ENCODE data around the gene RAPGEF2. TPM values are rescaled to one million over a fixed set of nuclear protein-coding genes. Genes with fewer than 3 reads are reported as not detected.

Gene RAPGEF2
- total and polyA plus RNA-seq, 2 of the 8 experiments (the other 6 are each of a cell fraction or from before 2014, with no cell fraction given) = 24.4 to 48.6 TPM

DNA sequence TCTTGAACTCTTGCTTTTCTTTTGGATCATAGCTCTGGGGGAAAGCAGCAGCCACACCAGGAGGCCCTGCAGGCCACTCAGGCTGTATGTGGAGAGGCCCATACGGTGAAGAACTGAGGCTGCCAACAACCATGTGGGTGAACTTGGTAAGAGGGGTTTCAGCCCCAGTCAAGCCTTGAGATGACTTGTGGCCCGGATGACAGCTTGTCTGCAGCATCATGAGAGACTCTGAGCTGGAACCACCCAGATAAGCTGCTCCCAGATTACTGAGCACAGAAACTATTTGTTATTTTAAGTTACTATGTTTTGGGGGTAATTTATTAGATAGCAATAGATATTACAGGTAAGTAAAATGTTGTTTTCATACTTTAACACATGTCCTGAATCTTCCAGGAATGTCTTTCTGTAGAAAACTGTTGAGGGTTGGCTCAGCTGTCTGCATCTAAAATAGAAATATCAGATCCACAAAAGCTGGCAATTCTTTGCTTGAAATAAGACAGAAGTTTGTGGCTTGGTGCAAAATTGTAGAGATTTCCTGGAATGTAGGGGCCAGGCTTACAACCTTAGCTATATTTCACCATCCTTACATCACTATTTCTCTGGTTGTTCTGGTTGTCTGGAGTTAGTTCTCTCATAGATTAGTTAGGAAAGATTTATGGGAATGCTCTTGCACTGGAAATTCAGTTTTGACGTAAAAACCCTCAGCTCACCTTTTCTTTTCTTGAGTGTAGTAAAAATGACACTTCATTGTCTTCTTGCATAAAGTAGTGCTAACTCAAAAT, 272.1 kb downstream of the RAPGEF2 start:
- Histone ChIP-seq H3K14ac (ENCODE audit: insufficient read length) (no peak overlapping the region), H3K23me2 (ENCODE audit: low read depth, low read length) (no peaks in the 10 kb centered on the region), H3K36me3 (ENCODE audit: control insufficient read depth in 2 of 4, insufficient read depth in 4 of 4, low read length in 3 of 4) (no peaks in the 10 kb centered on the region), H4K20me1 (replicated peaks in 1 of 2; ENCODE audit: control insufficient read depth in 1 of 2, insufficient read depth in 2 of 2, low read length in 2 of 2) (no peaks in the 10 kb centered on the region), H4K5ac (ENCODE audit: insufficient read length, low read depth, low read length) (no peak overlapping the region), H3K79me2 (ENCODE audit: control insufficient read depth in 1 of 2, insufficient read depth in 2 of 2, low read length in 2 of 2) (no peaks in the 10 kb centered on the region), H2BK20ac (ENCODE audit: low read length) (no peak overlapping the region), H3K4ac (replicated peaks; ENCODE audit: insufficient read length, low read depth, low read length) (no peak overlapping the region), H3K4me1 (replicated peaks in 1 of 4; ENCODE audit: control insufficient read depth in 3 of 4, insufficient read depth in 4 of 4, low read length in 3 of 4) (no peaks in the 10 kb centered on the region), H2BK15ac (ENCODE audit: low read length) (no peak overlapping the region), H3K4me3 (ENCODE audit: extremely low read depth in 1 of 4, insufficient read depth in 2 of 4, low read depth in 3 of 4, low read length in 4 of 4) (no peak overlapping the region), H3K23ac (ENCODE audit: insufficient read length) (no peak overlapping the region), H2AFZ (ENCODE audit: low read length) (no peak overlapping the region), H3K56ac (replicated peaks; ENCODE audit: insufficient read length, low read depth, low read length) (no peak overlapping the region), H3K79me1 (ENCODE audit: low read depth, low read length) (no peaks in the 10 kb centered on the region), H3K4me2 (ENCODE audit: insufficient read depth in 1 of 2, low read depth in 2 of 2, low read length in 2 of 2) (no peak overlapping the region), H3K9ac (replicated peaks in 1 of 4; ENCODE audit: extremely low read depth in 1 of 4, low read depth in 3 of 4, low read length in 3 of 4) (no peak overlapping the region), H3K27me3 (replicated peaks in 1 of 4; ENCODE audit: control insufficient read depth in 3 of 4, extremely low read depth in 1 of 4, insufficient read depth in 3 of 4, low read length in 3 of 4) (no peaks in the 10 kb centered on the region), H2BK120ac (replicated peaks; ENCODE audit: low read depth, low read length) (no peak overlapping the region), H4K8ac (ENCODE audit: extremely low read depth, insufficient read depth, low read length) (no peak overlapping the region), H2BK12ac (ENCODE audit: low read depth, low read length) (no peak overlapping the region), H3K18ac (ENCODE audit: extremely low read depth, low read length) (no peak overlapping the region), H4K91ac (replicated peaks; ENCODE audit: insufficient read length, low read length) (no peak overlapping the region), H2BK5ac (ENCODE audit: low read depth, low read length) (no peak overlapping the region), H2AK5ac (ENCODE audit: low read depth, low read length) (no peak overlapping the region), H3K9me3 (ENCODE audit: insufficient read depth in 2 of 2, low read depth in 1 of 2, low read length in 1 of 2) (peaks cover 0 to 3% of the 10 kb centered on the region in 2 experiments; a peak in 1 of 4 replicates), H3K27ac (ENCODE audit: low read depth, low read length) (no peak overlapping the region)
- DNase-seq (ENCODE audit: low read depth in 1 of 2, low spot score in 2 of 2) (no peak), FAIRE-seq (no peak)
- ChIA-PET POLR2A (ENCODE audit: partially characterized antibody) (no interaction called here), CTCF (ENCODE audit: partially characterized antibody) (interaction anchor here (1.2 kb wide), 1 partner anchor 24 kb away, joined by 3 read pairs; no protein-coding TSS in a partner anchor)
- WGBS, 2 experiments (ENCODE audit: extremely low coverage in 1 of 2, insufficient coverage in 1 of 2, insufficient read length in 1 of 2, insufficient replicate concordance in 2 of 2, low coverage in 1 of 2, low lambda C conversion rate in 2 of 2, missing lambda C conversion rate in 1 of 2) = 91% methylated on average over 3 of the region's 3 CpGs; no CpG with 5 or more reads in 1 of the 2 experiments
- TF ChIP-seq CREB1 (IDR thresholded peaks at IDR 0.05) (no peak), EZH2 (IDR thresholded peaks at IDR 0.05; ENCODE audit: low read depth, low read length, severe bottlenecking) (no peak), TEAD4 (IDR thresholded peaks at IDR 0.05; ENCODE audit: low read depth, low read length) (no peak), CBX5 (IDR thresholded peaks at IDR 0.05; ENCODE audit: low read depth, low read length) (no peak), SRF (IDR thresholded peaks at IDR 0.05; ENCODE audit: low read depth, low read length) (no peak), MAFK (IDR thresholded peaks at IDR 0.05; ENCODE audit: low read depth, low read length) (no peak), NANOG (IDR thresholded peaks at IDR 0.05; ENCODE audit: insufficient read depth, low read depth, low read length, poor library complexity, severe bottlenecking) (no peak), ASH2L (IDR thresholded peaks at IDR 0.05; ENCODE audit: low read length) (no peak), CHD2 (IDR thresholded peaks at IDR 0.05; ENCODE audit: low read length) (no peak)
- TF ChIP-seq, protein P1, sequence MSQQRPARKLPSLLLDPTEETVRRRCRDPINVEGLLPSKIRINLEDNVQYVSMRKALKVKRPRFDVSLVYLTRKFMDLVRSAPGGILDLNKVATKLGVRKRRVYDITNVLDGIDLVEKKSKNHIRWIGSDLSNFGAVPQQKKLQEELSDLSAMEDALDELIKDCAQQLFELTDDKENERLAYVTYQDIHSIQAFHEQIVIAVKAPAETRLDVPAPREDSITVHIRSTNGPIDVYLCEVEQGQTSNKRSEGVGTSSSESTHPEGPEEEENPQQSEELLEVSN (IDR thresholded peaks at IDR 0.05) = no peak

All from H1 (cell line).